HL-60 (cell line): ENCODE data around the gene MYH10.

Experiments
- DNase-seq, 2 experiments: peaks; one replicate each; pipeline ENCODE4 v3.0.0-alpha.2; 2010 to 2020; ENCODE audit warnings: low read depth in 1 of 2, low spot score in 1 of 2
- H3K27ac ChIP-seq: fragments of 250-450 bp; sonication (Bioruptor Pico); replicated peaks from 2 replicates; pipeline ENCODE4 v1.5.1; 2020; ENCODE audit warnings: mild to moderate bottlenecking, moderate library complexity
- H3K27me3 ChIP-seq: fragments of 250-450 bp; sonication (Bioruptor Pico); 2 replicates; pipeline ENCODE4 v1.5.1; 2021; ENCODE audit warnings: mild to moderate bottlenecking, moderate library complexity; ENCODE audit not compliant: insufficient read depth, poor library complexity, severe bottlenecking
- H3K4me3 ChIP-seq: replicated peaks from 2 replicates; pipeline ENCODE4 v1.5.1; 2011; ENCODE audit warnings: mild to moderate bottlenecking, control low read depth, low read length; ENCODE audit not compliant: insufficient read depth
- CTCF ChIP-seq: IDR thresholded peaks from one replicate; pipeline ENCODE4 v1.5.1; 2011; ENCODE audit warnings: low read length, control low read depth, inconsistent platforms; ENCODE audit not compliant: insufficient read depth
- GABPA ChIP-seq: IDR thresholded peaks from 2 replicates; pipeline ENCODE4 v1.6.1; 2012; ENCODE audit warnings: low read depth
- POLR2AphosphoS5 ChIP-seq: IDR thresholded peaks from 2 replicates; pipeline ENCODE4 v1.6.1; 2012; ENCODE audit warnings: low read depth
- REST ChIP-seq: IDR thresholded peaks from 2 replicates; pipeline ENCODE4 v1.6.1; 2012; ENCODE audit warnings: low read depth; ENCODE audit not compliant: insufficient replicate concordance
- SPI1 ChIP-seq: IDR thresholded peaks from 2 replicates; pipeline ENCODE4 v1.6.1; 2012; ENCODE audit warnings: low read depth, mild to moderate bottlenecking, borderline replicate concordance

The MYH10 gene

DNA sequence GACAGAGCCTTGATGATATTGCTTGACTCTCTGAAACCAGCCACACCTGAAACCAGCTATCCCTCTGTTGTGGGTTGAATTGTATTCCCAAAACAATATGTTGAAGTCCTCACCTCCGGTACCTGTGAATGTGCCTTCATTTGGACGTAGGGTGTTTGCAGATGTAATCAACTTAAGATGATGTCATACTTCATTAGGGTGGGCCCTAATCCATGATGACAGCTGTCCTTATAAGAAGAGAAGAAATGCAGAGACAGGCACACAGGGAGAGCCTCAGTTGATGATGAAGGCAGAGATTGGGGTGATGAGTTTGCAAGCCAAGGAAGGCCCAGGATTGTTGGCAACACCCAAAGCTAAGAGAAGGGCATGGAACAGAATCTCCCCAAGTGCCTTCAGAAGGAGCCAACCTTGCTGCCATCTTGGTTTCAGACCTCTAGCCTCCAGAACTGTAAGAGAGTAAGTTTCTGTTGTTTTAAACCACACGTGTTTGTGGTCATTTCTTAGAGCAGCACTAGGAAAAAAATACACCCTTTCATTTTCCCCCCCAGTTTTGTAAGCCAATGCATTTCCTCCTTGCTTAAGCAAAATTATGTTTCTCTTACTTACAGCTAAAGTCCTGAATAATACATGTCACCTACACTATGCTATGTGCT, 29.4 kb upstream of the MYH10 start:
- Histone ChIP-seq H3K27ac (no peak overlapping the region), H3K4me3 (no peak overlapping the region), H3K27me3 (no peaks in the 10 kb centered on the region)
- TF ChIP-seq POLR2AphosphoS5 = no peak
- no peak for TF ChIP-seq CTCF
- TF ChIP-seq SPI1 = no peak
- TF ChIP-seq REST = no peak
- no peak for TF ChIP-seq GABPA
- DNase-seq = no peak

DNA sequence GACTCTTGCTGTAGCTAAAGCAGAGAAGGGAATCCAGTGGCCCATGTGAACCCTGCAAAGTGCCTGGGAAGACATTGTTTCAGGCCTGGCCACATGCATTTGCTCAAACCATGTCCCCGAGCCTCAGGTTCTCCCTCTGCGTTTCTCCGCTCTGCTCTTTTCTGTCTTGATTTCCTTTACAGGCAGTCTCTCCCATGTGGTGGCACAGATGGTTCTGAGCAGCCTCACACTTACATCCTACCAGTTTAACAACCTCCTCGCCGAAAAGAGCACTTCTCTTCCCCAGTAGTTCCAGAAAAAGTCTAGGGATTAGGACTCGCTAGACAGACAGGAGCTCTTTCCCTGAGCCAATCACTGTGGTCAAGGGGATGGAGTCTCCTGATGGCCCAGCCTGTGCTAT, 28.3 kb upstream of the MYH10 start:
- H3K27ac ChIP-seq = no peak overlapping the region
- no peak for DNase-seq
- no peaks in the 10 kb centered on the region for H3K27me3 ChIP-seq
- no peak overlapping the region for H3K4me3 ChIP-seq
- TF ChIP-seq POLR2AphosphoS5 (no peak), GABPA (no peak), REST (no peak), SPI1 (no peak), CTCF (no peak)

DNA sequence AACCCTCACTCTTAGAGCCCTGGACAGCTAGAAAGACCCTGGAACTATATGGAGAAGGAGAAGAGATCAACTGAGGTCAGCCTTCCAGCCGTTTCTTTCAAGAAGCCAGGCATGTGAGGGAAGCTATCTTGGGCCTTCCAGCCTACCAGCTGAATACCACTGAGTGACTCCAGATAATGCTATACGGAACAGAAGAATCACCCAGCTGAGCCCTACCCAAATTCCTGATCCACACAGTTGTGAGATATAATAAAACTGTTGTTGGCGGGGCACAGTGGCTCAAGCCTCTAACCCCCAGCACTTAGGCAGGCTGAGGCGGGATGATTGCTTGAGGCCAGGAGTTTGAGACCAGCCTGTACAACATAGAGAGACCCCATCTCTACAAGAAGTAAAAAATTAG, 26.2 kb upstream of the MYH10 start:
- no peak overlapping the region for H3K27ac ChIP-seq
- TF ChIP-seq REST (no peak), CTCF (no peak), POLR2AphosphoS5 (no peak), GABPA (no peak), SPI1 (no peak)
- DNase-seq = no peak
- H3K4me3 ChIP-seq = no peak overlapping the region
- H3K27me3 ChIP-seq = no peaks in the 10 kb centered on the region
